ENCODE results near the gene SLIT3.
A peak's percentile ranks its signal among the peaks of the same experiment; 100 is the strongest.

The SLIT3 gene

GRCh38 chr5:168826246-168826725 lies 474.7 kb downstream of the SLIT3 start:
- DNase-seq (ENCODE audit: low read depth) = no peak
- TF ChIP-seq, protein P1, sequence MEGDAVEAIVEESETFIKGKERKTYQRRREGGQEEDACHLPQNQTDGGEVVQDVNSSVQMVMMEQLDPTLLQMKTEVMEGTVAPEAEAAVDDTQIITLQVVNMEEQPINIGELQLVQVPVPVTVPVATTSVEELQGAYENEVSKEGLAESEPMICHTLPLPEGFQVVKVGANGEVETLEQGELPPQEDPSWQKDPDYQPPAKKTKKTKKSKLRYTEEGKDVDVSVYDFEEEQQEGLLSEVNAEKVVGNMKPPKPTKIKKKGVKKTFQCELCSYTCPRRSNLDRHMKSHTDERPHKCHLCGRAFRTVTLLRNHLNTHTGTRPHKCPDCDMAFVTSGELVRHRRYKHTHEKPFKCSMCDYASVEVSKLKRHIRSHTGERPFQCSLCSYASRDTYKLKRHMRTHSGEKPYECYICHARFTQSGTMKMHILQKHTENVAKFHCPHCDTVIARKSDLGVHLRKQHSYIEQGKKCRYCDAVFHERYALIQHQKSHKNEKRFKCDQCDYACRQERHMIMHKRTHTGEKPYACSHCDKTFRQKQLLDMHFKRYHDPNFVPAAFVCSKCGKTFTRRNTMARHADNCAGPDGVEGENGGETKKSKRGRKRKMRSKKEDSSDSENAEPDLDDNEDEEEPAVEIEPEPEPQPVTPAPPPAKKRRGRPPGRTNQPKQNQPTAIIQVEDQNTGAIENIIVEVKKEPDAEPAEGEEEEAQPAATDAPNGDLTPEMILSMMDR (IDR thresholded peaks at IDR 0.05; ENCODE audit: low read length, missing control alignments) = no peak
- no peak overlapping the region for H3K4me3 ChIP-seq (replicated peaks; ENCODE audit: low read depth, low read length)

DNA sequence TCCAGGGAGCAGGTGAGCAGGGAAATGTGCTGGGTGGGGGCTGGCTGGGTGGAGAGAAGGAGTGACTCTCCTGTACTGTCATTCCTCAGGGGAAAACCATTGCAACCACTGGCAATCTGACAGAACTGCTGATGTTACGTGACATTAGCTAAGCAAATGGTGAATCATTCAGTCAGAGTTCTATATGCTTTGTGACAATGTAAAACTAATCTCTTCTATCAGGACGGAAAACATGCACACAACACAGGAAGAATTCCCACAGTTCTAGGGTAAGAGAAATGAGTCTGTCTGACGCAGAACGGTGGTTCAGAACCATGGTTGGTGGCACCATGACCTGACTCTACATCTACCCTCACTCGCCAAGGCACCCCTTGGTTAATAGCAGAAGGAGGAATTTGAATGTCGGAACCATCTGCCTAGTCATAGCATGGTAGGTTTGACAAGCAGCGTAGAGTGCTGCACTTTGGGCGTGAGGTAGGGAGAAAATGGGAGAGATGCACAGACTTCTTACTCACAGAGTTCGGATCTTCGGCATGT lies 478.1 kb downstream of the SLIT3 start:
- TF ChIP-seq, protein P1 (IDR thresholded peaks at IDR 0.05; ENCODE audit: low read length, missing control alignments) = no peak
- H3K4me3 ChIP-seq (replicated peaks; ENCODE audit: low read depth, low read length) = no peak overlapping the region
- DNase-seq (ENCODE audit: low read depth) = peak; percentile 51

DNA sequence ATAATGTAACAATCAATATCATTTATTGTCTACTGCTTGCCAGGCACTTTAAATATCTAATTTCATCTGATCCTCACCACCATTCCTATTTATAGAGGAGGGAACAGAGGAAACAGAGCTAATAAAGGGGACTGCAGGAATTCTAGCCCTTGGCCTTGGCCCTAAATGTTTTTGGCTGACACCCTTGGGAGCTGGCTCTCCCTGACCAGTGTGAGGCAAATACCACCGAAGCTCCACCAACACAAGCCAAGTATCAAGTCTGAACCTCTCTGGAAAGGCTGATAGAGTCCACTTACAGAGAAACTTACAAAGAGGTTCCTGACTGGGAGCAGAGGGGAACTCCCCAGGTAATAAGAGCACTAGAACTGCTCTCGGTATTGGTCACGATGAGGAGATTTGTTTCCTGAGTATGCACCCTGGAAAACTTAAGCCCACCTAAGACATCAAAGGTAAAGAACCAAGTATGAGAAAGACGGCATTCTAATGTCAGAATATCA lies 478.6 kb downstream of the SLIT3 start:
- H3K4me3 ChIP-seq (replicated peaks; ENCODE audit: low read depth, low read length) = no peak overlapping the region
- DNase-seq (ENCODE audit: low read depth) = no peak
- TF ChIP-seq, protein P1 (IDR thresholded peaks at IDR 0.05; ENCODE audit: low read length, missing control alignments) = no peak

DNA sequence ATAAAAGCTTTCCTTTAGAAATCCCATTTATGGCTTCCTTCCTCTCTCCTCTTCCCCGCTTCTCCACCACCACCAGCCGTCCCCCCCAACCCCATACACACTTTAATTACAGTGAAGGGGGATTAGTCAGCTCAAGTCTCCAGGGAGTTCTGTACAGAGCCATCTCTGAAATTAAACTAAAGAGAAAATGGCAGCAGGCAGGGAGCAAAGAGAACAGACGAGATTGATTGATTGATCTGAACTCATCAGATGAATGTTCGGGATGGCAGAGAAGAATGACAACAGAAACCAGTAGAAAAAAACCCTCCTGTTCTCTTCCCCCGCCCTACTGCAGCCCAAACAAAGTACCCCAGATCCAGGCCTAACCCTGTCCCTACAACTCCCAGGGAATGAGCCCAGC lies 480.1 kb downstream of the SLIT3 start:
- no peak for DNase-seq (ENCODE audit: low read depth)
- H3K4me3 ChIP-seq (replicated peaks; ENCODE audit: low read depth, low read length) = no peak overlapping the region
- TF ChIP-seq, protein P1 (IDR thresholded peaks at IDR 0.05; ENCODE audit: low read length, missing control alignments) = no peak

DNA sequence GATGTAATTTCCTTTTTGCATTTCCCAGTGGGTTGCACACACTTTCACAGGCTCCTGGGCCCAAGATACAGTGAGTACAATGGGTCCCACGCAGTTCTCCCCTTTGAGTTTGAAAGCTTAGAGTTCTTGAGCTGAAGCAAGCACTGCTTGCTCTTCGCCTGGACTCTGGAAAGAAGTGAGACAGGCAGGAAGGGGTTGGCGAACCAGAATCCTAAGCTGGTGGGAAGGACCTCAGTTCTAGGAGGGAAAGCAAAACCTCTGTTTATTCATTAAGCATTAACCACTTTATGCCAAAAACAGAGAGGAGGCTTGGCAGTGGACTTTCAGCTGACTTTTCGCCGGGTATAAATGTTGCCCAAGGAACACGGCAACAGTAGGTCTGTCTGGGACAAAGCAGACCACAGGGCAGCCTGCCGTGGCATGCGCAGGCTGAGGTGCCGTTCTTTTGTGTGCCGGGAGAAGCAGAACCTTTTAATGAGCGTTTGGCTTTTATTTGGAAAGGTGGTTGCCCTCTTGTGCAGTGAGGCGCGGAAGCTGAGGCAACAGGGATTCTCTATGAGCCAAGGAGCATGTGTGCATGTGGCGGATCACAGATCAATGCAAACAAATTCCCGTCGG lies 481.8 kb downstream of the SLIT3 start:
- TF ChIP-seq, protein P1 (IDR thresholded peaks at IDR 0.05; ENCODE audit: low read length, missing control alignments) = no peak
- H3K4me3 ChIP-seq (replicated peaks; ENCODE audit: low read depth, low read length) = no peak overlapping the region
- DNase-seq (ENCODE audit: low read depth) = no peak

GRCh38 chr5:168818558-168818957 lies 482.4 kb downstream of the SLIT3 start:
- H3K4me3 ChIP-seq (replicated peaks; ENCODE audit: low read depth, low read length) = no peak overlapping the region
- no peak for DNase-seq (ENCODE audit: low read depth)
- TF ChIP-seq, protein P1 (IDR thresholded peaks at IDR 0.05; ENCODE audit: low read length, missing control alignments) = no peak

DNA sequence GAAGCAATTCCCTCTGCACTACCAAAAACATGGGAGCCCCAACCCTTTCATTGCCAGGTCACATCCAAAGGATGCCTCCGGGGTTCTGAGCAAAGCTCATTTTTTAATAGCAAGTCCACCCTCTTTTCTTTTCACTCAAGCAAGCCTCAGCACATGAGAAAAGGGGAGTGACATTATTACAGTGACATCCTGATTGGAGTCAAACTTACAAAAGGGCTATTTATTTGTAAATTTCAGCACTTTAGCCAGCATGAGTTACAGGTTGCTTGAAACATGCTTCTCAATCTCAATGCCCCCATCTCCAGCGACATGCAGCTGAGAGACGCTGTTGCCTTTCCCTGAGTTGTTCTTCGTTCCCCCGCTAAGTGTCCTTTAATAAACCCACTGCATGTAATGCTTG lies 483.3 kb downstream of the SLIT3 start:
- TF ChIP-seq, protein P1 (IDR thresholded peaks at IDR 0.05; ENCODE audit: low read length, missing control alignments) = no peak
- no peak overlapping the region for H3K4me3 ChIP-seq (replicated peaks; ENCODE audit: low read depth, low read length)
- DNase-seq (ENCODE audit: low read depth) = no peak

Measured in fibroblast of pulmonary artery (primary cell).